HEK293 (cell line): Measurements from ENCODE around the gene HTR1D.

Experiments used
- CTCF ChIP-seq: fragments of 450-650 bp; formaldehyde crosslinking; IDR thresholded peaks from 2 replicates; pipeline ENCODE4 v1.5.1; 2016; ENCODE audit warnings: missing biosample characterization, missing genetic modification characterization
- ZBTB49 ChIP-seq: fragments of 450-650 bp; formaldehyde crosslinking; IDR thresholded peaks from 2 replicates; pipeline ENCODE4 v1.5.1; 2016; ENCODE audit warnings: missing biosample characterization, missing genetic modification characterization, low read depth

GRCh38 chr1:23194119-23194984, 22.9 kb downstream of the HTR1D start:
- TF ChIP-seq CTCF (tag by site-specific recombination) (no peak), ZBTB49 (tag by site-specific recombination) (no peak)
